ENCODE measurements around the gene COG5.

GRCh38 chr7:107390916-107391315 is 172.8 kb downstream of the COG5 start:
- no peak for TF ChIP-seq CTCF (IDR thresholded peaks at IDR 0.05; ENCODE audit: low read length)
- no peak for TF ChIP-seq EZH2 (IDR thresholded peaks at IDR 0.05; ENCODE audit: borderline replicate concordance, low read length)
